NCI-H524 treated with DMSO at 0.1 percent for 48 hours (cell line): ENCODE data around the gene AP1B1.

Experiments used
- DNase-seq: peaks from one replicate; lab custom pipeline; 2025; lab: John Stamatoyannopoulos, UW

Gene AP1B1

GRCh38 chr22:29313126-29313575 lies 75.2 kb downstream of the AP1B1 start:
- DNase-seq: no peak

- no peak for DNase-seq
These were observed 75.9 kb downstream of the AP1B1 start for GRCh38 chr22:29312218-29313125.

- DNase-seq: no peak
These were observed 76.7 kb downstream of the AP1B1 start for GRCh38 chr22:29311464-29312217.

GRCh38 chr22:29310863-29311339 lies 77.5 kb downstream of the AP1B1 start:
- DNase-seq: no peak

DNA sequence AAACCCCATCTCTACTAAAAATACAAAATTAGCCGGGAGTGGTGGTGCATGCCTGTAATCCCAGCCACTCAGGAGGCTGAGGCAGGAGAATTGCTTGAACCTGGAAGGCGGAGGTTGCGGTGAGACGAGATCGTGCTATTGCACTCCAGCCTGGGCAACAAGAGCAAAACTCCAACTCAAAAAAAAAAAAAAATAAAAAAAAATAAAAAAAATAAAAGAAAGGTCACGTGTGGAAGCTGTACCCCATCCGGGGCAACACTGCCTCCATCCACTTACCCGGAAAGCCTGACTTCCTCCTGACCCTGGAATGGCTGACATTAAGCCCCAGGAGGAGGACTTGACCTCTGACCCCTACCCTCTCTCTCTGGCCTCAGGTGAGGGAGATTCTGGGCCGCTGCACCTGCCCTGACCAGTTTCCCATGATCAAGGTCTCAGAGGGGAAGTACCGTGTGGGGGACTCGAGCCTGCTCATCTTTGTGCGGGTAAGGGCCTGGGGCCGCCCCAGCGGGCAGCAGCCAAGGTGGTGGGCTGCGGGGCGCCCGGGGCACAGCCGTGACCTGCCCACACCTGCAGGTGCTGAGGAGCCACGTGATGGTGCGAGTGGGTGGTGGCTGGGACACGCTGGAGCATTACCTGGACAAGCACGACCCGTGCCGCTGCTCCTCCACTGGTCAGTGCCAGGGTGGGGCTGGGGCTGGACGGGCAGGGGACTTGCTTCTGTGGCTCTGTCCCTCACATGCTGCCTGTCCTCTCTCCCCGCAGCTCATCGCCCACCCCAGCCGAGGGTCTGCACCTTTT lies 78.1 kb downstream of the AP1B1 start:
- DNase-seq: no peak

DNA sequence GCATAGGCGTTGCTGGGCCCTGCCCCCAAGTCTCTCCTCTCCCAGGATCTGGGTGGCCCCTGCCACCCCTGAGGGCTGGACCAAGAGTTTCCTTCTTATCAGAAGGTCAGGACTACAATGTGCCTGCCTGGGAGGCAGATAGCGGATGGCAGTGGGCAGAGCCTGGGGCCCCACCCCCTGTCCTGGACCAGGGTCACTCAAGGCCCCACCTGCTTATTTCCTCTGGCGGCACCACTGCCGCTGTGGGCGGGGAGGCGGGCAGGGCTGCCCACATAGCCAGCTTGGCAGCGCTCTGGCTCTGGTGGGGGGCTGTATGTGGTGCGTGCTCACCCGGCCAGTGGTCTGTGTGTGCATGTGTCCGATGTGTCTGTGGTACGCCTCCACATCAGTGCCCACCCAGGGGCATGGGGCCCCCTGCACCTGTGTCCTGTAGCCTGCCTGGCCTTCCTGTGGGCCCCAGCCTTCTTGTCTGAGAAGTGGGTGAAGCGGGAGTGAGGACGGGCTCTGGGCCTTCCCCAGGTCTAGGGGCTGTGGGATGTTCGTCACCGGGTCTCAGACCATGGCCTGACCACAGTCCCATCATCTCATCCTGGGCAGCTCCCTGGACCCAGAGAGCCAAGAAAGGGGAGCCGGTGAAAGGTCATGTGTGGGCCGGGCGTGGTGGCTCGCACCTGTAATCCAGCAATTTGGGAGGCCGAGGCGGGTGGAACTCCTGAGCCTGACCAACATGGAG lies 78.9 kb downstream of the AP1B1 start:
- no peak for DNase-seq

DNA sequence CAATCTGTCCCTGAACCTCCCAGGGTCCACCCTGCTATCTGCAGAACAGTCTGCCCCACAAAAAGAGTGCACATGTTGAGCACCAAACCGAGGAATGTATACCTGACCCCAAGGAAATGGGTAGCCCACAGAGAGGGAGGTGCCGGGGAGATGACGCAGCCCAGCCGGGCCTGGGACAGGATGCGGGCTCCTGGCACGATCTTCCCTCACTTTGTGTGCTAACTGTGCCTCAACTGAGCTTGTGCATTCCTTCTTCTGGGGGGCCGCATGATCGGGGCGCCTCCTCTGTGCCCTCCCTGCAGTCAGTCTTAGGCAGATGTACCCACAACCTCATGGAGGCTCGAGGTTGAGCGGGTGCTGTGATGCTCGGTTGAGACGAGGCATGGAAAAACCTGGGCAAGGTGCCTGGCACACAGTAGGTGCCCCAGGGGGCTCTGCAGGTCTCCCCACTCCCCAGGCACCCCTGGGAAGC lies 79.5 kb downstream of the AP1B1 start:
- DNase-seq: no peak

DNA sequence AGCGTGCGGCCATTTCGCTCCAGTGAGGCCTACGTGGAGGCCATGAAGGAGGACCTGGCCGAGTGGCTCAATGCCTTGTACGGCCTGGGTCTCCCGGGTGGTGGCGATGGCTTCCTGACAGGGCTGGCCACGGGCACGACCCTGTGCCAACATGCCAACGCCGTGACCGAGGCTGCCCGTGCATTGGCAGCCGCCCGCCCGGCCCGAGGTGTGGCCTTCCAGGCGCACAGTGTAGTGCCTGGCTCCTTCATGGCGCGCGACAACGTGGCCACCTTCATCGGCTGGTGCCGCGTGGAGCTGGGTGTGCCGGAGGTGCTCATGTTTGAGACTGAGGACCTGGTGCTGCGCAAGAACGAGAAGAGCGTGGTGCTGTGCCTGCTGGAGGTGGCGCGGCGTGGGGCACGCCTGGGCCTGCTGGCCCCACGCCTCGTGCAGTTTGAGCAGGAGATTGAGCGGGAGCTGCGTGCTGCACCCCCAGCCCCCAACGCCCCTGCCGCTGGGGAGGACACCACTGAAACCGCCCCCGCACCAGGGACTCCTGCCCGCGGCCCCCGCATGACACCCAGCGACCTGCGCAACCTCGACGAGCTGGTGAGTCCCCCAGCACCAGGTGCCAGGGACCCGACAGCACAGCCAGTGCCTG lies 80.1 kb downstream of the AP1B1 start:
- DNase-seq: no peak

- DNase-seq: no peak
These were observed 80.7 kb downstream of the AP1B1 start for GRCh38 chr22:29307596-29308147.

DNA sequence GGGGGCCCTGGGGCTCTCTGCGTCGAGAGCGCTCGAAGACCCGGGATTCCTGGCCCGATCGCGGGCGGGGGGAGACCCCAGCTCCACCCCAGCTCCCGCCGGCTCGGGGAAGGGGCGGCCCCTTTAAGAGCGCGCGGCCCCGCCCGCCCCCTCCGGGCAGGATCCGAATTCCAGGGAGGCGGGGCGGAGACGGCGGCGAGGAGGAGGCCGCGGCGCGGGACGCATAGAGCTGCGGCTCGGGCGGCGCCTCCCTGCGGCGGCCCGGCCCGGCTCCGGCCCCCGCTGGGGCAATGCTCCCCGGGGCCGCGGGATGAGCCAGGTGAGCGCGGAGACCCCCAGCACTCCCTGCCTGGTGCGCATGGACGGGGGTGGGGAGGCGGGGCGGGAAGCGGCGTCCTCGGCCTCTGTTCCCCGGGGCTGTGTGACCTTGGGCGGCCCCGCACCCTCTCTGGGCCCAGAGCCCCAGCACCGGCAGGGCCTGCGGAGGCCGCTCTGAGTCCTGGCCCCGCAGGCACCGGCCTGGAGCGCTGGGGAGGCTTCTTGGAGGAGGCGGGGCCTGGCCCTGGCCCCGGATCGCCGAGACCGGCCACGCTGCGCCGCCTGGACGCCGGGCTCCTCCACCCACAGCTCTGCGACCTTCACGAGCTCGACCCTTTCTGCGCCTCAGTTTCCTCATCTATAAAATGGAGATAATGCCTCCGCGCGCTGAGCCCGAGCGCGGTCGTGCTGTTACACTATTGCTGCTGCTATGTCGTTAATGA lies 81.4 kb downstream of the AP1B1 start:
- DNase-seq: no peak

- peak; percentile 35 for DNase-seq
These were observed 82.1 kb downstream of the AP1B1 start, which contains the start of gene GAS2L1 for GRCh38 chr22:29306175-29306834. GAS2L1 (plus strand) TSS chr22:29306650; CDS start chr22:29308106, 1,456 bp downstream.

DNA sequence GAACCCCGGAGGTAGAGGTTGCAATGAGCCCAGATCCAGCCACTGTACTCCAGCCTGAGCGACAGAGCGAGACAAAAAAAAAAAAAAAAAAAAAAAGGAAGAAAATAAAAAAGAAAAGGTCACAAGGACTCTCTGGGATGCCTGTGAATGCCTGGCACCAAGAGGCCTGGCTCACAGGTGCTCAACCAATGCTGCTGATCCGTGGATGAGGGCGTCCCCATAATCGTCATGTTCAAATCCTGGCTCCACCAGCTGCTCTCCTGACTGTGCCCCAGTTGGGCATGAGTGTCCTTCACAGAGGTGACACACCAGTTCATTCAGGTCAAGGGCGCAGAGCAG lies 82.6 kb downstream of the AP1B1 start:
- DNase-seq: no peak

DNA sequence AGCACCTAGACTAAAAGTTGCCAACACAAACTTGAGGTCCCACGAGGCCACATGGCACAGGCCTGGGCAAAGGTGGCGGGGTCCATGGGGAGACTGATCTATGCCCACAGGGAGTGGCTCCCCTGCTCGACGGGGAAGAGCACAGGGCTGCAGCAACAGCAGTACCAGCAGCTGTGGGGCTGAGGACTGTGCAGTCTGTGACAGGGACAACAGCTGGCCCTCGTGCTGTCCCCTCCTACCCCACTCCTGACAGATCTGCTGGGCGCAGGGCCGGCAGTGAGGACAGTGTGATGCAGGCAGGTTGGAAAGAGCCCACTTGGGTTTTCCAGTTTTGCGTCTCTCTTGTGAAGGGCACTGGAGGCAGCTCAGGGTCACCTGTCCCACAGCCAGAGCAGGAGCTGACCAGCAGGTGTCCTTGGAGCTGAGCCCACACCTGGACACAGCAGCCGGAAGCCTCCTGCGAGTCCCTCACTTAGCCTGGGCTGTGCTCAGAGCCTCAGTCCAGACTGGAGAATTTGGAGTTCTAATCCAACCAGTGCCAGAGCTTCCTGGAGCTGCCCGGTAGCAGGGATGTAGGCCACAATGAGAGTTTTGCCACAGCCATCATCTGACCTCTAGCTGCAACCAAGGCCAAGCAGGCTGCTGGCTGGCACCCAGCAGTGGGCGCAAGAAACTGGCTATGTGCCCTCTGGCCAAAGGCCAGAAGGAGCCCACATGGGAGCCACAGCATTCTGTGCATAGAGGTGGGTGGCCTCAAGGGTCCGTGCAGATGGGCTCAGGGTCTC lies 85.5 kb downstream of the AP1B1 start:
- peak; percentile 22 for DNase-seq

- no peak for DNase-seq
These were observed 86.0 kb downstream of the AP1B1 start for GRCh38 chr22:29302402-29302680.

DNA sequence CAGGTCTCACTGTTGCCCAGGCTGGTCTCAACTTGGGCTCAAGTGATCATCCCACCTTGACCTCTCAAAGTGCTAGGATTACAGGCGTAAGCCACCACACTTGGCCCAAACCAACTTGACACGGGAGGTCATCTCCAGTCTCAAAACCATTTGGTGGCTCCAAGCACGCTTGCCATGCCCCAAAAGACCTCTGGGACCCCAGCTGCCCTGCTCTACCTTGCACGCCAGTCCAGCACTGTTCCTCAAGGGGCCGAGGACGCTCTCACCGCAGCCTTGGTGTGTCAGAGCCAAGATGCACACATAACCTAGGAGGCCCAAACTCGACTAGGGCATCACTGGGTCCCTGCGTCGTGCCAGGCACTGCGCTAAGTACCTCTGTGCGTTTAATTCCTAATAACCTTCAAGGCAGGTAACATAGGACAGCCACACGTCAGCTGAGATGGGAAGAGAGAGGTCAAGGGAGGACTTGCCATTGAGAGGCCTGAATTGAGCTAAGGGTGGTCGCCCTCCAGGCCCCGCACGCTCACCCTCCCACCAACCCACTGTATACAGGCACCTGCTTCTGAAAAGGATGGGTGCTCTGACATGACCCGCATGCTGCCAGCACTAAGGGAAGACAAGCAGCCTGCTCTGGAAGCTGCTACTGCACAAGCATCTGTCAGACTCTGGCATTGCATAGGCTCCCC lies 86.5 kb downstream of the AP1B1 start:
- DNase-seq: no peak

- DNase-seq: no peak
These were observed 87.4 kb downstream of the AP1B1 start for GRCh38 chr22:29300807-29301601.

GRCh38 chr22:29300467-29300806 lies 87.9 kb downstream of the AP1B1 start:
- no peak for DNase-seq
